Measurements from ENCODE around the gene CELF1. TPM values are rescaled to one million over a fixed set of nuclear protein-coding genes. Genes with fewer than 3 reads are reported as not detected.

CELF1 gene
- total RNA-seq, 1 donor from 2014 or later, result 82.2 TPM

DNA sequence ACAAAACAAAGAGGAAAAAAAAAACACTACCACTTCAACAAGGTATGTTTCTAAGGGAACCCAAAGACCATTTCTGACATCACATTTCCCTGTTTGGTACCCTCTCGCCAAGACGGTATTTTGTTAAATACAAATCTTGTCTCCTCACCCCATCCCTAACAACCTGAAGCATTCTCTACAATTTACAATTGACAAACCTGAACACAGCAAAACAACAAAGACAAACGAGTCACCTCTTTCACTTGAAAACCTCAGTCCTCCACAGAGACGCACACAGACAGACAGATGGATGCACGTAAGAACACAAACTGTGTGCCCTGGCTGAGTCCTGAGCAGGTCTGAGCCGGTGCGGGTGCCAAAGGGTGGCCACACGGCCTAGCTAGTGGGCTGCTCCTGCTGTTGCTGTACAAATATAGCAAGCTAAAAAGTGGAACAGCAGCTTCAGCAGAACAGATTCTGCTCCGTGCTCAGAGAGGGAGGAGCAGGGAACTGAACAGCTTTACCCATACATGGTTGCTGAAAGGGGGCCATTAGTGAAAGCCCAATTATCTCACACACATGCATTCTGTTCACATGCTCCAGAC is 28.5 kb downstream of the CELF1 start:
- no peak for DNase-seq (ENCODE audit: low spot score)
- Mint-ChIP-seq H3K9me3 (ENCODE audit: low read depth) (no peaks in the 10 kb centered on the region), H3K4me3 (ENCODE audit: unreplicated experiment) (peak overlapping the region; percentile 62), H3K27ac (ENCODE audit: unreplicated experiment) (peak overlapping the region; percentile 99), H3K27me3 (ENCODE audit: low read depth) (no peaks in the 10 kb centered on the region), H3K36me3 (ENCODE audit: low read depth) (no peaks in the 10 kb centered on the region), H3K4me1 (ENCODE audit: low read depth) (peaks cover 60% of the 10 kb centered on the region)
- TF ChIP-seq, protein P1, sequence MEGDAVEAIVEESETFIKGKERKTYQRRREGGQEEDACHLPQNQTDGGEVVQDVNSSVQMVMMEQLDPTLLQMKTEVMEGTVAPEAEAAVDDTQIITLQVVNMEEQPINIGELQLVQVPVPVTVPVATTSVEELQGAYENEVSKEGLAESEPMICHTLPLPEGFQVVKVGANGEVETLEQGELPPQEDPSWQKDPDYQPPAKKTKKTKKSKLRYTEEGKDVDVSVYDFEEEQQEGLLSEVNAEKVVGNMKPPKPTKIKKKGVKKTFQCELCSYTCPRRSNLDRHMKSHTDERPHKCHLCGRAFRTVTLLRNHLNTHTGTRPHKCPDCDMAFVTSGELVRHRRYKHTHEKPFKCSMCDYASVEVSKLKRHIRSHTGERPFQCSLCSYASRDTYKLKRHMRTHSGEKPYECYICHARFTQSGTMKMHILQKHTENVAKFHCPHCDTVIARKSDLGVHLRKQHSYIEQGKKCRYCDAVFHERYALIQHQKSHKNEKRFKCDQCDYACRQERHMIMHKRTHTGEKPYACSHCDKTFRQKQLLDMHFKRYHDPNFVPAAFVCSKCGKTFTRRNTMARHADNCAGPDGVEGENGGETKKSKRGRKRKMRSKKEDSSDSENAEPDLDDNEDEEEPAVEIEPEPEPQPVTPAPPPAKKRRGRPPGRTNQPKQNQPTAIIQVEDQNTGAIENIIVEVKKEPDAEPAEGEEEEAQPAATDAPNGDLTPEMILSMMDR (IDR thresholded peaks at IDR 0.05), result no peak

DNA sequence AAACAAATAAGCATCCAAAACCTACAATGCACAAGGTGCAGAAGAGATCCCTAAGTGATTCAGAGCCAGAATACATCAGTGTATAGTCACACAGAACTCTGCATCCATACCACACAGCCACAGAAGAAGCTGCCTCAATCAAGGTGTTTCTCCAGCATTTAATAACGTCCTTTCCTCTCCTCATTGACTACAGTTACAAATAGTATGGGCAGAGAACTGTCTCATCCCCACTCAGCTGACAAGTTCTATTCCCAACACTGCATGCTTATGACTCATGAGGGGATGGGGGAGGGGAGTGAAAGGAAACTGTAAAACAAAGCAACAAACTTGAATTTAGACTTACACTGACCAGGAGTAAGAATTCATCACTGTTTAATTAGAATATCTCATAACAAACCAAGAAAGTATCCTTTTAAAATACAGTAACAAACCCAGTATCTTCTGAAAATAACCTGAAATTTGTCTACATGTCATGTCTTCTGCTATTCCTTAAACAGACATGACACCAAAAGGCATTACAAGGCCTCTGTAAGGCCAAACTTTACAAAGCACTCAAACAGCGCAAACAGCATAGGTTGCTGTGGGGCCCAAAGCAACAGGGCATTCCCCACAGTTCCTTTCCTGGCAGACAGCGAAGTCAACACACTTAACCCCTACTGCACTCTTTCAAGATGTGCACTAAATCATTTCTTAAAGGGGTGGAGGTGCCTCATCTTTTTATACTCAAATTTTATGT is 29.3 kb downstream of the CELF1 start:
- Mint-ChIP-seq H3K4me1 (ENCODE audit: low read depth) (peaks cover 67% of the 10 kb centered on the region), H3K4me3 (ENCODE audit: unreplicated experiment) (peak overlapping the region; percentile 62), H3K27ac (ENCODE audit: unreplicated experiment) (peak overlapping the region; percentile 99), H3K9me3 (ENCODE audit: low read depth) (no peaks in the 10 kb centered on the region), H3K36me3 (ENCODE audit: low read depth) (no peaks in the 10 kb centered on the region), H3K27me3 (ENCODE audit: low read depth) (no peaks in the 10 kb centered on the region)
- TF ChIP-seq, protein P1 (IDR thresholded peaks at IDR 0.05), result no peak
- DNase-seq (ENCODE audit: low spot score), result no peak

DNA sequence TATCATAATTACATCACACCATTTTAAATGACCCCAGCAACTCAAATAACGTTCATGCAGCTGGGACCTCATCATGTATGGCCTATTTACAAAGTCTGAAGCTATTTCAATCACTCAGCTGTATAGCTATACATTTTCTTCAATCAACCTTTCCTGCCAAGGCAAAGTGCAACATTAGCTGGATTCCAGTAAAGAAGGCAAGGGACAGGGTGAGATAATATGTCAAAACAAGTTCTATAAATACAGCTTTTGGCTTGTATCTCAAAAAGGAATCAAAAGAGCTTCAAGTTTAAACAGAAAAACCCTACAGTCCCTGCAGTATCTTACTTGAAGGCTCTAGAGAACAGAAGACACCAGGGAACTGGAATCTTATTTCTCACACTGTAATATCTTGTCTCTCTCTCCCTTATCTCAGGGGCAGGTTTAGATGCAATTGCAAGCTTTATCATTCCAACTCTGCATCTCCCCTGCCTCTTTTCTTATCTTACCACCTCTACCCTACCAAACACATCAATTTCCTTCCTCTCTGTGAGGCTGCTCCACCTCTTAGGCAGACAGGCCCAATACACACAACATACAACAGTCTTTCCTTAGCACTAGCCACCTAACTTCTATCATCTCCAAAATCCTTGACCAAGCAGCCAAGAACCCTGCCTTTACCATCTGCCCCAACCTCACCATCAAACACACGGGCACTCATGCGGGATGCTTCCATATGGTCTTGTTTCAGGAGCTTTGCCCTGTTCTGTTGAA is 34.5 kb downstream of the CELF1 start:
- Mint-ChIP-seq H3K27ac (ENCODE audit: unreplicated experiment) (peak overlapping the region; percentile 93), H3K4me1 (ENCODE audit: low read depth) (peaks cover 83% of the 10 kb centered on the region), H3K36me3 (ENCODE audit: low read depth) (no peaks in the 10 kb centered on the region), H3K9me3 (ENCODE audit: low read depth) (no peaks in the 10 kb centered on the region), H3K27me3 (ENCODE audit: low read depth) (no peaks in the 10 kb centered on the region), H3K4me3 (ENCODE audit: unreplicated experiment) (peak overlapping the region; percentile 11)
- TF ChIP-seq, protein P1 (IDR thresholded peaks at IDR 0.05), result no peak
- DNase-seq (ENCODE audit: low spot score), result no peak

DNA sequence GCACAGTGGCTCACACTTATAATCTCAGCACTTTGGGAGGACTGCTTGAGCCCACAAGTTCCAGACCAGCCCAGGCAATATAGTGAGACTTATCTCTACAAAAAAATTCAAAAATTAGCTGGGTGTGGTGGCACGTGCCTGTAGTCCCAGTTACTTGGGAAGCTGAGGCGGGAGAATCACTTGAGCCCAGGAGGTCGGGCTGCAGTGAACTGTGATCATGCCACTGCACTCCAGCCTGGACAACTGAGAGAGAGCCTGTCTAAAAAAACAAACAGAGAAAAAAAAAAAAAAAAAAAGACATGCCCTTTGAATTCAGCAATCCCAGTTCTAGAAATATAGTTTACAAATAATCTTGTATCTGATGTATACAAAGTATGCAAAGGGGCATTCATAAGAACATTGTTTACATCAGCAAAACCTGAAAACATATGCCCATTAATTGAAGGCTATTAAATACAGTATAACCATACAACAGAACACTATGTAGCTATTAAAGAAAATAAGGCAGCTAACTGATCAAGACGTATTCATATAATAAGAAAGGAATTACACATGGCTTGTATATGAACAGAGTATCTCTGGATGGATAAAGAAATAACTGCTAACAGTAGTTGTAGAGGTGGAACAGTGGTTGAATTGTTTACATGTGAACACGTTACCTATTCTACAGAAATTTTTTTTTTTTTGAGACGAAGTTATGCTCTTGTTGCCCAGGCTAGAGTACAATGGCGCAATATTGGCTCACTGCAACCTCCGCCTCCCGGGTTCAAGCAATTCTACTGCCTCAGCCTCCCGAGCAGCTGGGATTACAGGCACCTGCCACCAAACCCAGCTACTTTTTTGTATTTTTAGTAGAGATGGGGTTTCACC is 35.7 kb downstream of the CELF1 start:
- H3K4me3 Mint-ChIP-seq (ENCODE audit: unreplicated experiment), result no peak overlapping the region
- no peaks in the 10 kb centered on the region for H3K36me3 Mint-ChIP-seq (ENCODE audit: low read depth)
- no peak for DNase-seq (ENCODE audit: low spot score)
- H3K9me3 Mint-ChIP-seq (ENCODE audit: low read depth), result no peaks in the 10 kb centered on the region
- peaks cover 84% of the 10 kb centered on the region for H3K4me1 Mint-ChIP-seq (ENCODE audit: low read depth)
- TF ChIP-seq, protein P1 (IDR thresholded peaks at IDR 0.05), result no peak
- H3K27me3 Mint-ChIP-seq (ENCODE audit: low read depth), result no peaks in the 10 kb centered on the region
- H3K27ac Mint-ChIP-seq (ENCODE audit: unreplicated experiment), result peak overlapping the region; percentile 93
